Fibroblast of pulmonary artery (primary cell): ENCODE data around the gene GARRE1.
"Not testable (repeated sequence)": the region's sequence is repeated elsewhere in the genome, so short reads cannot be mapped to it uniquely, and the experiment has no call there.

Source experiments
- DNase-seq: peaks from one replicate; pipeline ENCODE4 v3.0.0-alpha.2; 2010; ENCODE audit warnings: low read depth
- H3K4me3 ChIP-seq: replicated peaks from 2 replicates; pipeline ENCODE4 v1.5.1; 2011; ENCODE audit warnings: low read depth, mild to moderate bottlenecking, control low read depth, low read length, moderate library complexity
- CTCF ChIP-seq: IDR thresholded peaks from 2 replicates; pipeline ENCODE4 v1.5.1; 2011; ENCODE audit warnings: mild to moderate bottlenecking, control low read depth, low read length, inconsistent platforms; ENCODE audit errors: missing control alignments

GARRE1 gene

GRCh38 chr19:34215666-34216038 is 38.7 kb upstream of the GARRE1 start:
- H3K4me3 ChIP-seq: no peak overlapping the region
- no peak for TF ChIP-seq CTCF
- no peak for DNase-seq

GRCh38 chr19:34216745-34217219 is 37.6 kb upstream of the GARRE1 start:
- DNase-seq, H3K4me3 ChIP-seq: not testable (repeated sequence)

GRCh38 chr19:34217952-34218817 is 36.2 kb upstream of the GARRE1 start:
- TF ChIP-seq CTCF: no peak
- no peak overlapping the region for H3K4me3 ChIP-seq
- peak; percentile 87 for DNase-seq

- no peak overlapping the region for H3K4me3 ChIP-seq
- no peak for DNase-seq
- no peak for TF ChIP-seq CTCF
Measured at GRCh38 chr19:34218818-34219164, 35.6 kb upstream of the GARRE1 start.

GRCh38 chr19:34220472-34221063 is 33.8 kb upstream of the GARRE1 start:
- no peak overlapping the region for H3K4me3 ChIP-seq
- TF ChIP-seq CTCF: peak; percentile 80
- DNase-seq: peak; percentile 81

- no peak for DNase-seq
- no peak overlapping the region for H3K4me3 ChIP-seq
- no peak for TF ChIP-seq CTCF
Measured at GRCh38 chr19:34222386-34222785, 32.0 kb upstream of the GARRE1 start.

- DNase-seq: peak; percentile 29
- no peak overlapping the region for H3K4me3 ChIP-seq
- TF ChIP-seq CTCF: no peak
Measured at GRCh38 chr19:34224996-34225658, 29.2 kb upstream of the GARRE1 start.
